Activated naive CD8-positive, alpha-beta T cell treated with anti-CD3 and anti-CD28 coated beads, Interleukin-2, amount 10 ng/mL, durations not matched to agents 7 days and 5 days (primary cell): ENCODE results near the gene PRM2. TPM values are rescaled to one million over a fixed set of nuclear protein-coding genes. Genes with fewer than 3 reads are reported as not detected.
"Not testable (repeated sequence)": the region's sequence is repeated elsewhere in the genome, so short reads cannot be mapped to it uniquely, and the experiment has no call there.

Experiments used
- ATAC-seq: fragments of 150-1000 bp; cut with Tn5 transposase; one replicate; pipeline ENCODE4 v1.10.0; 2021; ENCODE audit warnings: low read depth, moderate library complexity
- POLR2A ChIA-PET: fragments of 350-600 bp; sonication (Branson Sonifier 250); formaldehyde crosslinking; loops from one replicate; lab custom pipeline; 2021; ENCODE audit warnings: antibody characterized with exemption; lab: Charles Lee
- DNase-seq: peaks from one replicate; pipeline ENCODE4 v3.0.0; 2021
- H3K27ac Mint-ChIP-seq: one replicate; pipeline ENCODE4 v1.8.0; 2022; ENCODE audit warnings: mild to moderate bottlenecking, mixed read lengths
- H3K27me3 Mint-ChIP-seq: one replicate; pipeline ENCODE4 v1.8.0; 2022; ENCODE audit warnings: mild to moderate bottlenecking, moderate library complexity, mixed read lengths
- H3K36me3 Mint-ChIP-seq: one replicate; pipeline ENCODE4 v1.8.0; 2021; ENCODE audit warnings: mild to moderate bottlenecking, mixed read lengths
- H3K4me1 Mint-ChIP-seq: one replicate; pipeline ENCODE4 v1.8.0; 2021; ENCODE audit warnings: mixed read lengths
- H3K4me3 Mint-ChIP-seq: one replicate; pipeline ENCODE4 v1.8.0; 2022; ENCODE audit warnings: mild to moderate bottlenecking, moderate library complexity, mixed read lengths
- H3K9me3 Mint-ChIP-seq: one replicate; pipeline ENCODE4 v1.8.0; 2021; ENCODE audit warnings: mixed read lengths
- total RNA-seq, 2 experiments: library from RNA; stranded (reverse); gene quantifications; one replicate each; pipeline ENCODE4 v1.2.3, GENCODE V29; 2021

Gene PRM2
- total RNA-seq, 2 experiments from 2014 or later, result not detected

GRCh38 chr16:11291091-11291703, 14.9 kb upstream of the PRM2 start:
- POLR2A ChIA-PET, result interaction anchor here (1.3 to 2.0 kb wide), 3 partner anchors 20 to 39 kb away, joined by 3 to 4 read pairs (median 4); no protein-coding TSS in a partner anchor
- ATAC-seq (no peak), DNase-seq (no peak)
- Mint-ChIP-seq H3K4me1 (peaks cover 23% of the 10 kb centered on the region), H3K27me3 (peaks cover 19% of the 10 kb centered on the region), H3K9me3 (no peaks in the 10 kb centered on the region), H3K27ac (peak overlapping the region; percentile 6), H3K4me3 (no peak overlapping the region), H3K36me3 (peaks cover 2% of the 10 kb centered on the region)

GRCh38 chr16:11290102-11290893, 14.0 kb upstream of the PRM2 start:
- peaks cover 28% of the 10 kb centered on the region for H3K4me1 Mint-ChIP-seq
- POLR2A ChIA-PET, result no interaction called here
- H3K27ac Mint-ChIP-seq, result no peak overlapping the region
- peaks cover 2% of the 10 kb centered on the region for H3K36me3 Mint-ChIP-seq
- H3K9me3 Mint-ChIP-seq, result peaks cover 2% of the 10 kb centered on the region
- ATAC-seq, result no peak
- no peak overlapping the region for H3K4me3 Mint-ChIP-seq
- DNase-seq, result no peak
- H3K27me3 Mint-ChIP-seq, result peaks cover 20% of the 10 kb centered on the region

GRCh38 chr16:11289696-11290095, 13.4 kb upstream of the PRM2 start:
- H3K9me3 Mint-ChIP-seq, POLR2A ChIA-PET, DNase-seq, ATAC-seq, H3K36me3 Mint-ChIP-seq, H3K4me3 Mint-ChIP-seq, H3K27ac Mint-ChIP-seq: not testable (repeated sequence)
- Mint-ChIP-seq H3K4me1 (peaks cover 24% of the 10 kb centered on the region), H3K27me3 (peaks cover 22% of the 10 kb centered on the region)

DNA sequence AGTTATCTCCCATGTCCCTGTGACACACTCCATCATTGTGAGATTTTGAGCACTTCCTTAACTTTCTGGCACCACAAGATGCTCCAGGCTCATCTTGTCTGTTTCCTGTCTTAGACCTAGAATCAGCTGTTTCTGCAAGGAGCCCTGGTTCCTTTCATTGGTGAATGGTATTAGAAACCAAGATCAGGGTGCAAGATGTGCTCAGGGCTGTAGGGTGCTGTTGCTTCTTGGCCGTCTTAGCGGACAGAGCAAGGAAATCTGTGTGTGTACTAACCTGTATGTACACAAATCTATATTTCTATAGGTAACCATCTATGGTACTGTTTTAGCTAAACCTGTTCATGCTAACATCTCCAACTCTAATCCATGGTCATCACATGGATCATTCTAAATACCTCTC, 12.9 kb upstream of the PRM2 start:
- Mint-ChIP-seq H3K36me3 (peaks cover 2% of the 10 kb centered on the region), H3K4me3 (no peak overlapping the region), H3K27me3 (peaks cover 22% of the 10 kb centered on the region), H3K9me3 (peaks cover 2% of the 10 kb centered on the region), H3K4me1 (peaks cover 21% of the 10 kb centered on the region), H3K27ac (no peak overlapping the region)
- ATAC-seq, result no peak
- DNase-seq, result no peak
- POLR2A ChIA-PET, result no interaction called here

- peaks cover 14% of the 10 kb centered on the region for H3K27me3 Mint-ChIP-seq
- peaks cover 2% of the 10 kb centered on the region for H3K9me3 Mint-ChIP-seq
- H3K27ac Mint-ChIP-seq, result no peak overlapping the region
- no peak overlapping the region for H3K4me3 Mint-ChIP-seq
- POLR2A ChIA-PET, result interaction anchor here (1.0 kb wide), 1 partner anchor 12 kb away, joined by 3 read pairs; the partner anchor contains the start of gene PRM3
- H3K36me3 Mint-ChIP-seq, result peaks cover 4% of the 10 kb centered on the region
- peaks cover 10% of the 10 kb centered on the region for H3K4me1 Mint-ChIP-seq
- ATAC-seq, result no peak
- no peak for DNase-seq
Observed at GRCh38 chr16:11285842-11286241, 9.6 kb upstream of the PRM2 start.

DNA sequence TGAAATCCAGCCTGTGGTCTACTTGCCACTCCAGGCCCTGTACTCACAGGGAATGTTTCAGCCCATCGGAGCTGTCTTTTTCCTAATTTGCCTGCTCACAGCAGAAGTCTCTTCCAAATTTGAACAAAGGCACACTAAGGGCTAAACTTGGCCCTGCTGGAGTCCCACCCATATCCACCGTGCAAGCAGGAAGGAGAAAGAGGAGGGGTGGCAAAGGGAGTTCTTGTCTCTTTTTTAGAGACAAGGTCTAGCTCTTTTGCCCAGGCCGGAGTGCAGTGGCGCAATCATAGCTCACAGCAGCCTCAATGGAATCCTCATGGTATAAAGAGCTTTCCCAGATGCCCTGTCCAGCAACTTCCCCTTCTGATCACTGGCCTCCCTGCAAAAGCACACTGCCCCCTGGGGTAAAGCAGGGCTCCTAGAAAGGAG, 7.6 kb upstream of the PRM2 start:
- DNase-seq, result no peak
- Mint-ChIP-seq H3K9me3 (peaks cover 2% of the 10 kb centered on the region), H3K4me1 (peaks cover 18% of the 10 kb centered on the region), H3K4me3 (no peak overlapping the region), H3K27ac (no peak overlapping the region), H3K36me3 (peaks cover 4% of the 10 kb centered on the region), H3K27me3 (peaks cover 12% of the 10 kb centered on the region)
- POLR2A ChIA-PET, result interaction anchor here (0.9 to 1.7 kb wide), 4 partner anchors 10 to 24 kb away, joined by 3 to 4 read pairs (median 3); partner anchors contain the start of gene PRM3
- ATAC-seq, result no peak

DNA sequence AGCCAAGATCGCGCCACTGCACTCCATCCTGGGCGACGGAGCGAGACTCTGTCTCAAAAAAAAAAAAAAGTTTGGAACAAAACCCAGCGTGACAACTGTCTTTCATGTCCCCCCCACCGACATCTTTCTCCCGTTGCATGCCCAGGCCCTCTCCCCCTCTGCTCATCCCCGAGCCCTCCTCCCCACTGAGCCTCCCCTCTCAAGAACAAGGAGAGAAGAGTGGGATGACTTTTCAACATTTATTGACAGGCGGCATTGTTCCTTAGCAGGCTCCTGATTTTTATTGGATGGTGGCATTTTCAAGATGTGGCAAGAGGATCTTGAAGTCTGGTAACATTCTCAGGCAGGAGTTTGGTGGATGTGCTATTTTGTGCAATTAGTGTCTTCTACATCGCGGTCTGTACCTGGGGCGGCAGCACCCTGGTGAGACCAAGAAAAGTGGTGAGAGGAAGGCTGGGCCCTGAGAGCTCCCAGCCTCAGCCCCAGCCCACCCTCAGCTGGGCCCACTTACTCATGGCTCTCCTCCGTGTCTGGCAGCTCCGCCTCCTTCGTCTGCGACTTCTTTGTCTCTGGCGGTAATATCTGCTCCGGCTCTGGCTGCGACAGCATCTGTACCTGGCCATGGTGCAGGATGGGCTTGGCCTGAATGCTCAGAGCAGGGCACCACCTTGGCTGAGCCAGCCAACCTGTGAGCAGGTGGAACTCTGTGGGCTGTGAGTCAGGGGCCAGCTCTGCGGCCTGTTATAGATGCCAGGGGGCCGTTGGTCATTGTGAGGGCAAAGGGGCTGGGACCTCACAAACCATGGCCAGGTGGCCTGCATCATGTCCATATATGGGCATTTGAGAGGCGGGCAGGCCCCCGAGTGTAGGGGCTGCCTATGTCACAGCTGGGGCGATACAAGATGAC, 4.6 kb upstream of the PRM2 start, which contains the start of gene PRM1:
PRM1 (minus strand) TSS at position 715 of the 907 bp plus-strand sequence; CDS start at position 623, 92 bp downstream.
- Mint-ChIP-seq H3K9me3 (peaks cover 2% of the 10 kb centered on the region), H3K27ac (no peak within 1 kb of the TSS), H3K4me1 (peaks cover 18% of the 10 kb centered on the region), H3K4me3 (no peak within 1 kb of the TSS), H3K36me3 (peaks cover 1% of the 10 kb centered on the region), H3K27me3 (peaks cover 6% of the 10 kb centered on the region)
- no peak for DNase-seq
- no peak for ATAC-seq
- POLR2A ChIA-PET, result no interaction called here

DNA sequence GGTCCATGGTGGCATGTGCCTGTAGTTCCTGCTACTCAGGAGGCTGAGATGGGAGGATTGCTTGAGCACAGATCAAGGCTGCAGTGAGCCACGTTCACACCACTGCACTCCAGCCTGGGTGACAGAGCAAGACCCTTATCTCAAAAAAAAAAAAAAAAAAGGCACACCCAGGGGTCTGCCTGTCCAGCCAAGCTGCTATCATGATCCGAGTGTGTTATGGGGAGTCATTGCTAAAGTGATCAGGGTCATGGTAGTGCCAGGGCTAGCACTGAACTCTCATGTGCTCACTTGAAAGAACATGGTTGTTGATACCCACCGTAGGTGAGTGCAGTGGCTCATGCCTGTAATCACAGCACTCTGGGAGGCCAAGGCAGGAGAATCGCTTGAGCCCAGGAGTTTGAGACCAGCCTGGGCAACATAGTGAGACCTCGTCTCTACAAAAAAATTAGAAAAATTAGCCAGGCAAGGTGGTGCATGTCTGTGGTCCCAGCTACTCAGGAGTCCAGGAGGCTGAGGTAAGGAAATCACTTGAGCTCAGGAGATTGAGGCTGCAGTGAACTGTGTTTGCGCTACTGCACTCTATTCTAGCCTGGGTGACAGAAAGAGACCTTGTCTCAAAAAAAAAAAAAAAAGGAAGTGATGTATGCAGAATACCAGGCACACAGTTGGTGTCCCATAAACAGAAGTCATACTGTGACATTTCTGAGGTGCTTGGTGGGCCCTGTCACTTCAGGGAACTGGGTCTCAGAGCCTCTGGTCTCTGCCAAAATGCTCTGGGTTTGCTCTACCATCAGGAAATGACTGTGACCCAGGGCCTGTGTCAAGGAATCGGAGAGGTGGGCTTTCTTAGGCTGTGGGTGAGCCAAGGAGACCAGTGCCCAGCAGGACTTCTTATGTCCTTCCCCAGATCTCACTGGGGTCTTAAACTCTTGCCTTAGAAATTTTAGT, 2.7 kb upstream of the PRM2 start:
- DNase-seq (no peak), ATAC-seq (no peak)
- Mint-ChIP-seq H3K4me3 (no peak overlapping the region), H3K27ac (peak overlapping the region; percentile 2), H3K36me3 (peaks cover 1% of the 10 kb centered on the region), H3K4me1 (peaks cover 12% of the 10 kb centered on the region), H3K9me3 (no peaks in the 10 kb centered on the region), H3K27me3 (peaks cover 9% of the 10 kb centered on the region)
- POLR2A ChIA-PET, result no interaction called here

DNA sequence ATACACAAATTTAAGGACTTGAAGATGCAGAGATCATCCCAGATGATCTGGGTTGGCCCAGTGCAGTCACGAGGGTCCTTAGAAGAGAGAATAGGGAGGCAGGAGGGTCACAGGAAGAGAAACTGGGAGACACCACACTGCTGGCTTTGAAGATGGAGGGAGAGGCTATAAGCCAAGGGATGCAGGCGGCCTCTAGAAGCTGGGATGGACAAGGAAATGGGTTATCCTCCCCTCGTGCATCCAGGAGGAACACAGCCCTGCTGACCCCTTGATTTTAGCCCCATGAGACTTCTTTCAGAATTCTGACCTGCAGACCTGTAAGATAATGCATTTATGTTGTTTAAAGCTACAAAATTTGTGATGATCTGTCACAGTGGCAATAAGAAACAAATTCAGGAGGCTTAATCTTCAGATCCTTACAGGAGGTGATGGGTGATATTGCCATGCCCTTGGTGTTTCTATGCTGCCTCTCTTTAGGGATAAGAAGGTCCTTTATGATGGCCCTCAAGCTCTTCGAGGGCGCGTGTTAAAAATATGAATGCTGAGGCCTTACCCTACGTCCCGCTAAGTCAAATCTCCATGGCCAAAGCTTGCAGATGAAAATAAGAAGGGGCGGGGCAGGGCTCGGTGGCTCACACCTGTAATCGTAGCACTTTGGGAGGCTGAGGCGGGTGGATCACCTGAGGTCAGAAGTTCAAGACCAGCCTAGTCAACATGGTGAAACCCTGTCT, 1.5 kb upstream of the PRM2 start:
- H3K27me3 Mint-ChIP-seq, result peaks cover 9% of the 10 kb centered on the region
- H3K9me3 Mint-ChIP-seq, result no peaks in the 10 kb centered on the region
- H3K36me3 Mint-ChIP-seq, result no peaks in the 10 kb centered on the region
- POLR2A ChIA-PET, result interaction anchor here (1.1 kb wide), 1 partner anchor 22 kb away, joined by 4 read pairs; no protein-coding TSS in a partner anchor
- H3K4me1 Mint-ChIP-seq, result peaks cover 12% of the 10 kb centered on the region
- no peak overlapping the region for H3K4me3 Mint-ChIP-seq
- no peak for DNase-seq
- no peak overlapping the region for H3K27ac Mint-ChIP-seq
- ATAC-seq, result no peak

DNA sequence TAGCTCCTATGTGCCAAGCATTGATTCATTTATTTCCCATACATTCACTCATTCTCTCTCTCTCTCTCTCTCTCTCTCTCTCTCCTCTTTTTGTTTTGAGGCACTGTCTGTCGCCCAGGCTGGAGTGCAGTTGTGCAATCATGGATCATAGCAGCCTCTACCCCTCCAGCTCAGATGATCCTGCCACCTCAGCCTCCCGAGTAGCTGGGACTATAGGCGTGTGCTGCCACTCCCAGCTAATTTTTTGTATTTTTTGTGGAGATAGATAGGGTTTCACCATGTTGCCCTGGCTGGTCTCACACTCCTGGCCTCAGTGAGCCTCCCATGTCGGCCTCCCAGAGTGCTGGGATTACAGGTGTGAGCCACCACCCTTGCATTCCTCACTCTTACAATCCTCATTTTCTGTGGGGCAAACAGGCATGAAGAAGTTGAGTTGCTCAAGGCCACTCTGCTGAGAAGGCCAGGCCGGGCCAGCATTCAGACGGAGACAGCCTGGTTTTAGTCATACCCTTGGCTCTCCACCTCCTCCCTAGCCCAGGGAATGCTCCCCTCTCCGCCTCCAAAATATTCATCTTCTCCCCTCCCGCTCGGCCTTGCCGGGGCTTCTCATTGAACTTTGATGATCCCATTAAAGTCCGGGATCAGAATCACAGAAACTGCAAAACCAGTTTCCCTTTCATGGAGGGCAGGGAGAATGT, 765 bp upstream of the PRM2 start:
- Mint-ChIP-seq H3K36me3 (no peaks in the 10 kb centered on the region), H3K27me3 (peaks cover 6% of the 10 kb centered on the region), H3K27ac (no peak overlapping the region), H3K4me3 (no peak overlapping the region), H3K9me3 (no peaks in the 10 kb centered on the region), H3K4me1 (peaks cover 12% of the 10 kb centered on the region)
- DNase-seq, result no peak
- POLR2A ChIA-PET, result interaction anchor here (0.9 to 1.1 kb wide), 2 partner anchors 19 to 22 kb away, joined by 3 to 4 read pairs; no protein-coding TSS in a partner anchor
- no peak for ATAC-seq

DNA sequence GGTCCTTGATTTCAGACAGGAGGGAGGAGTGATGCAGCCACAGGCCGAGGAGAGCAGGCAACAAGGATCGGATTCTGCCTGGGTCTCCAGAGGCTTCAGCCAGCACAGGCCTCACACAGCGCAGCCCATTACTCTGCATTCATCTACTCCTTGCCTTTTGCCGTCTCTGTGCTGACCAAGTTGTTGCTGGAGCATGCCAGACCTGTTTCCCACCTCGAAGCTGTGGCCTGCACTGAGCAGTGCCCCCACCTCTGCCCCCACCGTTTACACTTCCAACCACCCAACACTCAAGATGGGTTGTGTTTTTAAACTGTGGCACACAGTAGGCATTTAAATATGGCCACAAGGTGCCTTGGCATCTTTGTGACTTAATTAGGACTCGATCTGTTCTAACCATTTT, 1.3 kb downstream of the PRM2 start:
- H3K9me3 Mint-ChIP-seq, result no peaks in the 10 kb centered on the region
- peaks cover 5% of the 10 kb centered on the region for H3K27me3 Mint-ChIP-seq
- POLR2A ChIA-PET, result no interaction called here
- no peaks in the 10 kb centered on the region for H3K36me3 Mint-ChIP-seq
- H3K4me1 Mint-ChIP-seq, result peaks cover 11% of the 10 kb centered on the region
- ATAC-seq (no peak), DNase-seq (no peak)
- H3K4me3 Mint-ChIP-seq, result no peak overlapping the region
- H3K27ac Mint-ChIP-seq, result no peak overlapping the region
